ENCODE measurements around the gene MTSS2.

GRCh38 chr16:70661918-70662641 is 23.8 kb downstream of the MTSS2 start:
- TF ChIP-seq, protein P1, sequence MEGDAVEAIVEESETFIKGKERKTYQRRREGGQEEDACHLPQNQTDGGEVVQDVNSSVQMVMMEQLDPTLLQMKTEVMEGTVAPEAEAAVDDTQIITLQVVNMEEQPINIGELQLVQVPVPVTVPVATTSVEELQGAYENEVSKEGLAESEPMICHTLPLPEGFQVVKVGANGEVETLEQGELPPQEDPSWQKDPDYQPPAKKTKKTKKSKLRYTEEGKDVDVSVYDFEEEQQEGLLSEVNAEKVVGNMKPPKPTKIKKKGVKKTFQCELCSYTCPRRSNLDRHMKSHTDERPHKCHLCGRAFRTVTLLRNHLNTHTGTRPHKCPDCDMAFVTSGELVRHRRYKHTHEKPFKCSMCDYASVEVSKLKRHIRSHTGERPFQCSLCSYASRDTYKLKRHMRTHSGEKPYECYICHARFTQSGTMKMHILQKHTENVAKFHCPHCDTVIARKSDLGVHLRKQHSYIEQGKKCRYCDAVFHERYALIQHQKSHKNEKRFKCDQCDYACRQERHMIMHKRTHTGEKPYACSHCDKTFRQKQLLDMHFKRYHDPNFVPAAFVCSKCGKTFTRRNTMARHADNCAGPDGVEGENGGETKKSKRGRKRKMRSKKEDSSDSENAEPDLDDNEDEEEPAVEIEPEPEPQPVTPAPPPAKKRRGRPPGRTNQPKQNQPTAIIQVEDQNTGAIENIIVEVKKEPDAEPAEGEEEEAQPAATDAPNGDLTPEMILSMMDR (IDR thresholded peaks at IDR 0.05): no peak
- no peak for TF ChIP-seq POLR2A (IDR thresholded peaks at IDR 0.05; ENCODE audit: low read depth)
- peak; percentile 2 to 8 for TF ChIP-seq POLR2AphosphoS5 (IDR thresholded peaks at IDR 0.05)

Data from esophagus muscularis mucosa (tissue), 3 donors.